ENCODE measurements around the gene TANGO2.

GRCh38 chr22:20055654-20056053 is 34.7 kb downstream of the TANGO2 start:
- TF ChIP-seq POLR2A (IDR thresholded peaks at IDR 0.05; ENCODE audit: low read length) (no peak), GATA1 (IDR thresholded peaks at IDR 0.05; ENCODE audit: low read depth, low read length) (no peak)
